ENCODE results near the gene AFF2. TPM values are rescaled to one million over a fixed set of nuclear protein-coding genes. Genes with fewer than 3 reads are reported as not detected.

AFF2 gene
- total RNA-seq, 1 donor from 2014 or later = 3.3 TPM

GRCh38 chrX:148574237-148574973 lies 74.0 kb downstream of the AFF2 start:
- no peak overlapping the region for H3K4me3 Mint-ChIP-seq (ENCODE audit: low read depth)
- no peaks in the 10 kb centered on the region for H3K27me3 Mint-ChIP-seq (ENCODE audit: low read depth)
- H3K27ac Mint-ChIP-seq = no peak overlapping the region
- no peaks in the 10 kb centered on the region for H3K36me3 Mint-ChIP-seq (ENCODE audit: low read depth)
- intact Hi-C loops (cut with micrococcal nuclease) = no loop called here
- H3K9me3 Mint-ChIP-seq = no peaks in the 10 kb centered on the region
- no peak for DNase-seq (ENCODE audit: low spot score)
- H3K4me1 Mint-ChIP-seq (ENCODE audit: low read depth) = no peaks in the 10 kb centered on the region

- H3K4me1 Mint-ChIP-seq (ENCODE audit: low read depth) = no peaks in the 10 kb centered on the region
- H3K4me3 Mint-ChIP-seq (ENCODE audit: low read depth) = no peak overlapping the region
- no peaks in the 10 kb centered on the region for H3K9me3 Mint-ChIP-seq
- no peaks in the 10 kb centered on the region for H3K36me3 Mint-ChIP-seq (ENCODE audit: low read depth)
- no peak overlapping the region for H3K27ac Mint-ChIP-seq
- intact Hi-C loops (cut with micrococcal nuclease) = no loop called here
- DNase-seq (ENCODE audit: low spot score) = no peak
- no peaks in the 10 kb centered on the region for H3K27me3 Mint-ChIP-seq (ENCODE audit: low read depth)
Observed at GRCh38 chrX:148576396-148576795, 76.0 kb downstream of the AFF2 start.

- no peak overlapping the region for H3K4me3 Mint-ChIP-seq (ENCODE audit: low read depth)
- no peak overlapping the region for H3K27ac Mint-ChIP-seq
- peaks cover 4% of the 10 kb centered on the region for H3K4me1 Mint-ChIP-seq (ENCODE audit: low read depth)
- H3K27me3 Mint-ChIP-seq (ENCODE audit: low read depth) = no peaks in the 10 kb centered on the region
- no peak for DNase-seq (ENCODE audit: low spot score)
- H3K9me3 Mint-ChIP-seq = no peaks in the 10 kb centered on the region
- no peaks in the 10 kb centered on the region for H3K36me3 Mint-ChIP-seq (ENCODE audit: low read depth)
- intact Hi-C loops (cut with micrococcal nuclease) = no loop called here
Observed at GRCh38 chrX:148577741-148578140, 77.3 kb downstream of the AFF2 start.

GRCh38 chrX:148580016-148580415 lies 79.6 kb downstream of the AFF2 start:
- H3K4me3 Mint-ChIP-seq (ENCODE audit: low read depth) = no peak overlapping the region
- peaks cover 4% of the 10 kb centered on the region for H3K4me1 Mint-ChIP-seq (ENCODE audit: low read depth)
- no peak for DNase-seq (ENCODE audit: low spot score)
- H3K27me3 Mint-ChIP-seq (ENCODE audit: low read depth) = no peaks in the 10 kb centered on the region
- intact Hi-C loops (cut with micrococcal nuclease) = no loop called here
- no peaks in the 10 kb centered on the region for H3K36me3 Mint-ChIP-seq (ENCODE audit: low read depth)
- no peak overlapping the region for H3K27ac Mint-ChIP-seq
- no peaks in the 10 kb centered on the region for H3K9me3 Mint-ChIP-seq

GRCh38 chrX:148582353-148582752 lies 81.9 kb downstream of the AFF2 start:
- no peak for DNase-seq (ENCODE audit: low spot score)
- H3K9me3 Mint-ChIP-seq = no peaks in the 10 kb centered on the region
- intact Hi-C loops (cut with micrococcal nuclease) = no loop called here
- peaks cover 4% of the 10 kb centered on the region for H3K4me1 Mint-ChIP-seq (ENCODE audit: low read depth)
- H3K27me3 Mint-ChIP-seq (ENCODE audit: low read depth) = no peaks in the 10 kb centered on the region
- no peaks in the 10 kb centered on the region for H3K36me3 Mint-ChIP-seq (ENCODE audit: low read depth)
- no peak overlapping the region for H3K4me3 Mint-ChIP-seq (ENCODE audit: low read depth)
- H3K27ac Mint-ChIP-seq = no peak overlapping the region

- Mint-ChIP-seq H3K27ac (no peak overlapping the region), H3K27me3 (ENCODE audit: low read depth) (no peaks in the 10 kb centered on the region)
Observed at GRCh38 chrX:148588649-148589310, 88.4 kb downstream of the AFF2 start.

GRCh38 chrX:148592595-148592994 lies 92.2 kb downstream of the AFF2 start:
- Mint-ChIP-seq H3K9me3 (no peaks in the 10 kb centered on the region), H3K27ac (no peak overlapping the region), H3K4me1 (ENCODE audit: low read depth) (peaks cover 2% of the 10 kb centered on the region), H3K4me3 (ENCODE audit: low read depth) (no peak overlapping the region), H3K36me3 (ENCODE audit: low read depth) (no peaks in the 10 kb centered on the region), H3K27me3 (ENCODE audit: low read depth) (no peaks in the 10 kb centered on the region)
- DNase-seq (ENCODE audit: low spot score) = no peak
- intact Hi-C loops (cut with micrococcal nuclease) = no loop called here

More at GRCh38 chrX:148588649-148589310, 88.4 kb downstream of the AFF2 start:
- no peak overlapping the region for H3K4me3 Mint-ChIP-seq (ENCODE audit: low read depth)
- H3K4me1 Mint-ChIP-seq (ENCODE audit: low read depth) = peaks cover 2% of the 10 kb centered on the region
- no peaks in the 10 kb centered on the region for H3K36me3 Mint-ChIP-seq (ENCODE audit: low read depth)
- no peaks in the 10 kb centered on the region for H3K9me3 Mint-ChIP-seq
- intact Hi-C loops (cut with micrococcal nuclease) = no loop called here
- no peak for DNase-seq (ENCODE audit: low spot score)

- H3K36me3 Mint-ChIP-seq (ENCODE audit: low read depth) = no peaks in the 10 kb centered on the region
- peaks cover 2% of the 10 kb centered on the region for H3K4me1 Mint-ChIP-seq (ENCODE audit: low read depth)
- no peak for DNase-seq (ENCODE audit: low spot score)
- H3K27me3 Mint-ChIP-seq (ENCODE audit: low read depth) = no peaks in the 10 kb centered on the region
- intact Hi-C loops (cut with micrococcal nuclease) = no loop called here
- no peak overlapping the region for H3K4me3 Mint-ChIP-seq (ENCODE audit: low read depth)
- H3K9me3 Mint-ChIP-seq = no peaks in the 10 kb centered on the region
- H3K27ac Mint-ChIP-seq = no peak overlapping the region
Observed at GRCh38 chrX:148593146-148593545, 92.7 kb downstream of the AFF2 start.

- H3K27me3 Mint-ChIP-seq (ENCODE audit: low read depth) = no peaks in the 10 kb centered on the region
- no peak overlapping the region for H3K4me3 Mint-ChIP-seq (ENCODE audit: low read depth)
- H3K4me1 Mint-ChIP-seq (ENCODE audit: low read depth) = no peaks in the 10 kb centered on the region
- H3K9me3 Mint-ChIP-seq = no peaks in the 10 kb centered on the region
- intact Hi-C loops (cut with micrococcal nuclease) = no loop called here
- no peak overlapping the region for H3K27ac Mint-ChIP-seq
- no peaks in the 10 kb centered on the region for H3K36me3 Mint-ChIP-seq (ENCODE audit: low read depth)
- DNase-seq (ENCODE audit: low spot score) = no peak
Observed at GRCh38 chrX:148593987-148594386, 93.6 kb downstream of the AFF2 start.

GRCh38 chrX:148599404-148599803 lies 99.0 kb downstream of the AFF2 start:
- Mint-ChIP-seq H3K4me1 (ENCODE audit: low read depth) (peaks cover 4% of the 10 kb centered on the region), H3K4me3 (ENCODE audit: low read depth) (no peak overlapping the region), H3K27me3 (ENCODE audit: low read depth) (no peaks in the 10 kb centered on the region), H3K9me3 (no peaks in the 10 kb centered on the region), H3K27ac (no peak overlapping the region), H3K36me3 (ENCODE audit: low read depth) (no peaks in the 10 kb centered on the region)
- intact Hi-C loops (cut with micrococcal nuclease) = no loop called here
- no peak for DNase-seq (ENCODE audit: low spot score)

- no peaks in the 10 kb centered on the region for H3K9me3 Mint-ChIP-seq
- intact Hi-C loops (cut with micrococcal nuclease) = no loop called here
Observed at GRCh38 chrX:148600131-148600530, 99.7 kb downstream of the AFF2 start.

GRCh38 chrX:148600581-148600980 lies 100.2 kb downstream of the AFF2 start:
- H3K36me3 Mint-ChIP-seq (ENCODE audit: low read depth) = no peaks in the 10 kb centered on the region
- no peak for DNase-seq (ENCODE audit: low spot score)
- intact Hi-C loops (cut with micrococcal nuclease) = no loop called here
- H3K4me3 Mint-ChIP-seq (ENCODE audit: low read depth) = no peak overlapping the region
- H3K27ac Mint-ChIP-seq = no peak overlapping the region
- peaks cover 4% of the 10 kb centered on the region for H3K4me1 Mint-ChIP-seq (ENCODE audit: low read depth)
- no peaks in the 10 kb centered on the region for H3K27me3 Mint-ChIP-seq (ENCODE audit: low read depth)
- H3K9me3 Mint-ChIP-seq = no peaks in the 10 kb centered on the region

More at GRCh38 chrX:148600131-148600530, 99.7 kb downstream of the AFF2 start:
- Mint-ChIP-seq H3K4me3 (ENCODE audit: low read depth) (no peak overlapping the region), H3K27ac (no peak overlapping the region), H3K36me3 (ENCODE audit: low read depth) (no peaks in the 10 kb centered on the region), H3K4me1 (ENCODE audit: low read depth) (peaks cover 4% of the 10 kb centered on the region), H3K27me3 (ENCODE audit: low read depth) (no peaks in the 10 kb centered on the region)
- no peak for DNase-seq (ENCODE audit: low spot score)

GRCh38 chrX:148601034-148601433 lies 100.6 kb downstream of the AFF2 start:
- peaks cover 3% of the 10 kb centered on the region for H3K9me3 Mint-ChIP-seq
- H3K27me3 Mint-ChIP-seq (ENCODE audit: low read depth) = no peaks in the 10 kb centered on the region
- intact Hi-C loops (cut with micrococcal nuclease) = no loop called here
- H3K4me1 Mint-ChIP-seq (ENCODE audit: low read depth) = peaks cover 4% of the 10 kb centered on the region
- no peak overlapping the region for H3K4me3 Mint-ChIP-seq (ENCODE audit: low read depth)
- no peak for DNase-seq (ENCODE audit: low spot score)
- no peaks in the 10 kb centered on the region for H3K36me3 Mint-ChIP-seq (ENCODE audit: low read depth)
- H3K27ac Mint-ChIP-seq = no peak overlapping the region

All from activated T-helper 2 cell treated with anti-CD3 and anti-CD28 coated beads, Interferon-gamma antibody, Interleukin-2, Interleukin-4, amounts not matched to agents 10 μg/mL and 5 μg/mL and 100 μg/mL, durations not matched to agents 14 hours and 24 hours and 36 hours (primary cell).